Panc1 (cell line): ENCODE data around the gene PLD3. TPM values are rescaled to one million over a fixed set of nuclear protein-coding genes. Genes with fewer than 3 reads are reported as not detected.

ENCODE experiments used
- ATAC-seq: fragments of 200-7000 bp; cut with Tn5 transposase; 2 replicates; pipeline ENCODE4 v1.9.1; 2020; ENCODE audit warnings: mild to moderate bottlenecking, moderate library complexity
- BruUV-seq: library from RNA; stranded (reverse); fragments of 400-500 nt; replicated peaks from 2 replicates; lab custom pipeline; 2021; lab: Mats Ljungman, UMichigan
- CTCF ChIA-PET: fragments of 300-600 bp; sonication (Branson Sonifier 250); formaldehyde crosslinking; loops from one replicate; lab custom pipeline; 2022; ENCODE audit warnings: antibody characterized with exemption; lab: Charles Lee
- POLR2A ChIA-PET: fragments of 300-600 bp; sonication (Branson Sonifier 250); formaldehyde crosslinking; loops from one replicate; lab custom pipeline; 2022; ENCODE audit warnings: antibody characterized with exemption; lab: Charles Lee
- DNase-seq: peaks from one replicate; pipeline ENCODE4 v3.0.0-alpha.2; 2010; ENCODE audit warnings: low read depth, low spot score
- H3K27ac ChIP-seq: 2 replicates; pipeline ENCODE4 v1.5.1; 2011; ENCODE audit warnings: mild to moderate bottlenecking, low read length, inconsistent platforms
- H3K27me3 ChIP-seq: fragments of 200-500 bp; sonication (Bioruptor generic); 2 replicates; pipeline ENCODE4 v1.6.0; 2014; ENCODE audit warnings: low read length, inconsistent platforms; ENCODE audit not compliant: control insufficient read depth, insufficient read depth
- H3K36me3 ChIP-seq: fragments of 200-500 bp; sonication (Bioruptor generic); 2 replicates; pipeline ENCODE4 v1.5.1; 2014; ENCODE audit warnings: inconsistent platforms, mild to moderate bottlenecking, low read length, moderate library complexity; ENCODE audit not compliant: control insufficient read depth, insufficient read depth
- H3K4me1 ChIP-seq: 2 replicates; pipeline ENCODE4 v1.5.1; 2011; ENCODE audit warnings: inconsistent platforms, mild to moderate bottlenecking, low read length, moderate library complexity; ENCODE audit not compliant: control insufficient read depth, insufficient read depth
- H3K4me3 ChIP-seq, 2 experiments: 2 replicates each; pipeline ENCODE4 v1.5.1; 2011 to 2012; ENCODE audit warnings: low read depth in 2 of 2, low read length in 2 of 2, mild to moderate bottlenecking in 2 of 2, inconsistent platforms in 1 of 2, moderate library complexity in 1 of 2
- H3K9me3 ChIP-seq: fragments of 200-500 bp; sonication (Bioruptor generic); 2 replicates; pipeline ENCODE4 v1.5.1; 2014; ENCODE audit warnings: low read depth, mild to moderate bottlenecking, inconsistent platforms, low read length, moderate library complexity; ENCODE audit not compliant: control insufficient read depth, insufficient read depth
- CTCF ChIP-seq: fragments of 450-650 bp; IDR thresholded peaks from 2 replicates; pipeline ENCODE4 v1.5.1; 2017; ENCODE audit warnings: mild to moderate bottlenecking
- POLR2AphosphoS5 ChIP-seq: IDR thresholded peaks from 2 replicates; pipeline ENCODE4 v1.6.1; 2012; ENCODE audit warnings: mild to moderate bottlenecking, low read depth, low read length, moderate library complexity
- REST ChIP-seq, 2 experiments: IDR thresholded peaks; 2 replicates each; pipeline ENCODE4 v1.6.1; 2011 to 2012; ENCODE audit warnings: low read depth in 2 of 2, control low read depth in 1 of 2, low read length in 1 of 2, mild to moderate bottlenecking in 1 of 2, moderate library complexity in 1 of 2; ENCODE audit not compliant: insufficient read depth in 1 of 2
- SIN3A ChIP-seq: IDR thresholded peaks from 2 replicates; pipeline ENCODE4 v1.6.1; 2012; ENCODE audit warnings: low read depth, mild to moderate bottlenecking, low read length, moderate library complexity, borderline replicate concordance; ENCODE audit not compliant: insufficient read depth
- TCF7L2 ChIP-seq: IDR thresholded peaks from 2 replicates; pipeline ENCODE4 v1.6.1; 2011; ENCODE audit warnings: mild to moderate bottlenecking, low read depth, low read length, inconsistent platforms
- in situ Hi-C: cut with HindIII; loops from 2 replicates; pipeline ENCODE4 v1.10.0; 2016; ENCODE audit warnings: low sequenced_read_pairs, low pct_unique_long_range_greater_than_20kb
- intact Hi-C: fragments of 100-400 bp; cut with micrococcal nuclease; formaldehyde crosslinking; loops from one replicate; pipeline ENCODE4 v1.10.0; 2022; ENCODE audit not compliant: unreplicated experiment
- total RNA-seq: library from RNA; stranded (reverse); gene quantifications from one replicate; pipeline ENCODE4 v1.2.1, GENCODE V29; 2021; ENCODE audit not compliant: unreplicated experiment

PLD3 gene
- total RNA-seq, 1 experiment from 2014 or later: 81.8 TPM

- no peaks in the 10 kb centered on the region for H3K4me1 ChIP-seq
- H3K27ac ChIP-seq: no peak overlapping the region
- DNase-seq (no peak), ATAC-seq (no peak)
- H3K36me3 ChIP-seq: no peaks in the 10 kb centered on the region
- H3K9me3 ChIP-seq: no peaks in the 10 kb centered on the region
- ChIA-PET CTCF (interaction anchor here (0.7 to 5.3 kb wide), 8 partner anchors 9 to 654 kb away, joined by 3 to 128 read pairs (median 4); partner anchors contain the start of gene TTC9B), POLR2A (interaction anchor here (0.6 to 1.6 kb wide), 4 partner anchors 8 to 1801 kb away, joined by 3 to 5 read pairs (median 4); no protein-coding TSS in a partner anchor)
- BruUV-seq: no TSS peak
- intact Hi-C loops (no loop called here), in situ Hi-C loops (no loop called here)
- no peak overlapping the region for H3K4me3 ChIP-seq
- H3K27me3 ChIP-seq: peaks cover 12% of the 10 kb centered on the region; the same call in 1 of the 2 replicates
- TF ChIP-seq TCF7L2 (no peak), CTCF (no peak), POLR2AphosphoS5 (no peak), REST (IDR thresholded peaks at IDR 0.05; ENCODE audit: insufficient read depth in 1 of 2, low read depth in 2 of 2, low read length in 1 of 2) (no peak), SIN3A (no peak)
Observed at GRCh38 chr19:40313229-40313983, 35.1 kb upstream of the PLD3 start.

- Histone ChIP-seq H3K36me3 (no peaks in the 10 kb centered on the region), H3K27me3 (peaks cover 10% of the 10 kb centered on the region; the same call in 1 of the 2 replicates), H3K27ac (no peak overlapping the region), H3K9me3 (no peaks in the 10 kb centered on the region), H3K4me3 (no peak overlapping the region), H3K4me1 (no peaks in the 10 kb centered on the region)
- CTCF ChIA-PET: interaction anchor here (0.5 to 5.3 kb wide), 5 partner anchors 9 to 30 kb away, joined by 3 to 128 read pairs (median 4); partner anchors contain the start of gene AKT2
- TF ChIP-seq SIN3A (no peak), CTCF (no peak), REST (IDR thresholded peaks at IDR 0.05; ENCODE audit: insufficient read depth in 1 of 2, low read depth in 2 of 2, low read length in 1 of 2) (no peak), POLR2AphosphoS5 (no peak), TCF7L2 (no peak)
- TSS peak; percentile 34 for BruUV-seq
- no peak for DNase-seq
- in situ Hi-C loops (no loop called here), intact Hi-C loops (no loop called here)
- ATAC-seq: no peak
- POLR2A ChIA-PET: interaction anchor here (0.5 to 1.6 kb wide), 3 partner anchors 9 to 1785 kb away, joined by 3 to 5 read pairs (median 5); no protein-coding TSS in a partner anchor
Observed at GRCh38 chr19:40314656-40315055, 33.8 kb upstream of the PLD3 start.
